ENCODE results near the gene PTGDR2.

DNA sequence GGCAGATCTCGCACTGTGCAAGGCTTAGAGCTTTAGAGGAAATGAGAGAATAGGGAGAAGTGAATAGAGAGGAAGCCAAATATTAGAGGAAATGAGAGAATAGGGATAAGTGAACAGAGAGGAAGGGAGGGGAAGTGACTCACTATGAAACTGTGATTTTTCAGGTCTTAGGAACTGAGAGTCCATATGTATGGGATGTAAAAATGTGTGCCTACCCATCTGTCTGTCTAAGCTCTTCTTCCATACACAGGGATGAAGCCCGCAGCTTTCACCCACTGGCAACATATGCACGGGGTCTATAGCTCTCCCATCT is 20.3 kb downstream of the PTGDR2 start:
- TF ChIP-seq, protein P1, sequence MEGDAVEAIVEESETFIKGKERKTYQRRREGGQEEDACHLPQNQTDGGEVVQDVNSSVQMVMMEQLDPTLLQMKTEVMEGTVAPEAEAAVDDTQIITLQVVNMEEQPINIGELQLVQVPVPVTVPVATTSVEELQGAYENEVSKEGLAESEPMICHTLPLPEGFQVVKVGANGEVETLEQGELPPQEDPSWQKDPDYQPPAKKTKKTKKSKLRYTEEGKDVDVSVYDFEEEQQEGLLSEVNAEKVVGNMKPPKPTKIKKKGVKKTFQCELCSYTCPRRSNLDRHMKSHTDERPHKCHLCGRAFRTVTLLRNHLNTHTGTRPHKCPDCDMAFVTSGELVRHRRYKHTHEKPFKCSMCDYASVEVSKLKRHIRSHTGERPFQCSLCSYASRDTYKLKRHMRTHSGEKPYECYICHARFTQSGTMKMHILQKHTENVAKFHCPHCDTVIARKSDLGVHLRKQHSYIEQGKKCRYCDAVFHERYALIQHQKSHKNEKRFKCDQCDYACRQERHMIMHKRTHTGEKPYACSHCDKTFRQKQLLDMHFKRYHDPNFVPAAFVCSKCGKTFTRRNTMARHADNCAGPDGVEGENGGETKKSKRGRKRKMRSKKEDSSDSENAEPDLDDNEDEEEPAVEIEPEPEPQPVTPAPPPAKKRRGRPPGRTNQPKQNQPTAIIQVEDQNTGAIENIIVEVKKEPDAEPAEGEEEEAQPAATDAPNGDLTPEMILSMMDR (IDR thresholded peaks at IDR 0.05): no peak
- no peak for TF ChIP-seq POLR2A (IDR thresholded peaks at IDR 0.05)

Measured in gastroesophageal sphincter (tissue), 3 donors.